HCT116 (cell line): ENCODE results near the gene CLCN1.

Source experiments
- JUND ChIP-seq: IDR thresholded peaks from 2 replicates; pipeline ENCODE4 v1.6.1; 2012
- POLR2A ChIP-seq: IDR thresholded peaks from 2 replicates; pipeline ENCODE4 v1.7.0; 2011; ENCODE audit warnings: borderline replicate concordance; ENCODE audit not compliant: insufficient read depth, insufficient read length; ENCODE audit errors: extremely low read depth
- POLR2AphosphoS5 ChIP-seq: IDR thresholded peaks from 2 replicates; pipeline ENCODE4 v1.6.1; 2011; ENCODE audit warnings: mild to moderate bottlenecking, low read depth, low read length, moderate library complexity
- RAD21 ChIP-seq: IDR thresholded peaks from 2 replicates; pipeline ENCODE4 v1.6.1; 2012; ENCODE audit warnings: low read depth, mild to moderate bottlenecking
- SIN3A ChIP-seq: IDR thresholded peaks from 2 replicates; pipeline ENCODE4 v1.6.1; 2012; ENCODE audit warnings: low read depth
- YY1 ChIP-seq: IDR thresholded peaks from 2 replicates; pipeline ENCODE4 v1.6.1; 2011; ENCODE audit warnings: low read length, low read depth, moderate library complexity, mild to moderate bottlenecking; ENCODE audit not compliant: insufficient replicate concordance; ENCODE audit errors: extremely low read depth
- ZBTB33 ChIP-seq: IDR thresholded peaks from 2 replicates; pipeline ENCODE4 v1.6.1; 2011; ENCODE audit warnings: mild to moderate bottlenecking, low read length, moderate library complexity; ENCODE audit not compliant: insufficient replicate concordance; ENCODE audit errors: extremely low read depth
- ZNF274 ChIP-seq: fragments of 200-500 bp; sonication (Bioruptor generic); IDR thresholded peaks from 2 replicates; pipeline ENCODE4 v1.6.1; 2014; ENCODE audit warnings: mild to moderate bottlenecking, low read depth, low read length, inconsistent platforms
- TF ChIP-seq, protein P1 (sequence below), 3 experiments: fragments of 200-600 bp in 1 of 3; sonication (generic) in 1 of 3; IDR thresholded peaks in 2 of 3; conservative IDR thresholded peaks in 1 of 3; 2 replicates each; pipeline ENCODE4 v1.5.1; 2012 to 2017; ENCODE audit warnings: low read depth in 2 of 3, low read length in 2 of 3, antibody characterized with exemption in 1 of 3, borderline replicate concordance in 1 of 3, control low read depth in 1 of 3, mild to moderate bottlenecking in 1 of 3, mixed read lengths in 1 of 3, mixed run types in 1 of 3, moderate library complexity in 1 of 3; ENCODE audit not compliant: insufficient read depth in 1 of 3
- TF ChIP-seq, protein P2 (sequence below): IDR thresholded peaks from 2 replicates; pipeline ENCODE4 v1.6.1; 2012

DNA sequence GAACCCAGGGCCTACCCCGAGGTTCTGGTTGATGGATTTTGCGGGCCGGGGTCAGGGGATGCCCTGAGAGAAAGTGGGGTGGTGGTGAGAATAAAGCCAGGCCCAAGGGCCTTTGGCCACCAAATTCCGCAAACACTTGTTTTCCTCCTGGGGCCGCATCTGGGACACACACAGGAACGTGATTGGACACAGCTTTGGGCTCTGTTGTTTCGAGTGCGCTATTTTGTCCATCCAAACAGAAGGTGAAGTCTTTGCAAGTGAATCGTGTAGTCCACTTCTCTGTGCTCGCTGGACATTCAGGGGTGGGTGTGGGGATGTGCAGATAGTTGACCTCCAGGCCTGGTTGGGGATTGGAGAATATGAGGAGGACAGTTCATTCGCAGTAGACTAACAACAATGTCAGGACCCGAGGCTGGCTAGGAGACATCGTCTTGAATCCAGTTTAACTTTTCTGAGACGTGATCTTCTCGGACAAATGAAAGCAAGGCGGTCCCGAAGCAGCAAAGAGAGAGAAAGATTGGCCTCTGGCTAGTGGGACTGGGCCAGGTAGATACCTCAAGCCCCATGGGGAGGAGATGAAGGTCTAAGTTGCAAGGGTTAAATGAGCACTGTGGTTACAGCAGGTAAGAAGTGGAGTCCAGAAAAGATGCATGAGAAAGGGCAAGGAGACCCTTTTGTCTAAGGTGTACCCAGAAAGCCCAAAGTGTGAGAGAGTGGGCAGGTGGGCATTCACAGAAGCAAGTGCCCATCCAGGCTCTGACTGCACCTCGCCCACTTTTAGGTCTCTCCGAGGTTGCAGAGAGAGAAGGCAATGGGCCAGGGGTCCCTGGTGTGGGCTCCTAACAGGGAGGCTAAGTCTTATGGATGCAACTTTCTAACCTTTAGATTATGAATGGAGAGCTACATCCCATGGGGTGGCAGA is 47.4 kb downstream of the CLCN1 start:
- TF ChIP-seq, protein P1, sequence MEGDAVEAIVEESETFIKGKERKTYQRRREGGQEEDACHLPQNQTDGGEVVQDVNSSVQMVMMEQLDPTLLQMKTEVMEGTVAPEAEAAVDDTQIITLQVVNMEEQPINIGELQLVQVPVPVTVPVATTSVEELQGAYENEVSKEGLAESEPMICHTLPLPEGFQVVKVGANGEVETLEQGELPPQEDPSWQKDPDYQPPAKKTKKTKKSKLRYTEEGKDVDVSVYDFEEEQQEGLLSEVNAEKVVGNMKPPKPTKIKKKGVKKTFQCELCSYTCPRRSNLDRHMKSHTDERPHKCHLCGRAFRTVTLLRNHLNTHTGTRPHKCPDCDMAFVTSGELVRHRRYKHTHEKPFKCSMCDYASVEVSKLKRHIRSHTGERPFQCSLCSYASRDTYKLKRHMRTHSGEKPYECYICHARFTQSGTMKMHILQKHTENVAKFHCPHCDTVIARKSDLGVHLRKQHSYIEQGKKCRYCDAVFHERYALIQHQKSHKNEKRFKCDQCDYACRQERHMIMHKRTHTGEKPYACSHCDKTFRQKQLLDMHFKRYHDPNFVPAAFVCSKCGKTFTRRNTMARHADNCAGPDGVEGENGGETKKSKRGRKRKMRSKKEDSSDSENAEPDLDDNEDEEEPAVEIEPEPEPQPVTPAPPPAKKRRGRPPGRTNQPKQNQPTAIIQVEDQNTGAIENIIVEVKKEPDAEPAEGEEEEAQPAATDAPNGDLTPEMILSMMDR (IDR thresholded peaks at IDR 0.05 in 2 of 3, conservative IDR thresholded peaks at IDR 0.05 in 1 of 3; ENCODE audit: borderline replicate concordance in 1 of 3, insufficient read depth in 1 of 3, low read depth in 2 of 3, low read length in 2 of 3) = no peak
- TF ChIP-seq POLR2A (no peak), ZBTB33 (no peak), POLR2AphosphoS5 (no peak), JUND (no peak), ZNF274 (no peak), SIN3A (no peak), YY1 (no peak), RAD21 (no peak)
- TF ChIP-seq, protein P2, sequence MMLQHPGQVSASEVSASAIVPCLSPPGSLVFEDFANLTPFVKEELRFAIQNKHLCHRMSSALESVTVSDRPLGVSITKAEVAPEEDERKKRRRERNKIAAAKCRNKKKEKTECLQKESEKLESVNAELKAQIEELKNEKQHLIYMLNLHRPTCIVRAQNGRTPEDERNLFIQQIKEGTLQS = no peak
